SK-MEL-5 (cell line): ENCODE measurements around the gene PAK5. TPM values are rescaled to one million over a fixed set of nuclear protein-coding genes. Genes with fewer than 3 reads are reported as not detected.

Experiments used
- DNase-seq: peaks from one replicate; pipeline ENCODE4 v3.0.0-alpha.2; 2016; ENCODE audit warnings: low read depth, low spot score
- in situ Hi-C: cut with HindIII; loops from 2 replicates; pipeline ENCODE4 v1.10.0; 2016; ENCODE audit warnings: low sequenced_read_pairs, high pct_unique_total_duplicates, low pct_unique_long_range_greater_than_20kb
- total RNA-seq: library from RNA; depleted of rRNA; stranded (reverse); fragments of >200 nt; shearing (Covaris generic); gene quantifications from 2 replicates; pipeline ENCODE4 v1.2.3, GENCODE V29; 2014; rRNA removed

Gene PAK5
- total RNA-seq, 1 experiment from 2014 or later, result not detected

GRCh38 chr20:9503526-9504245, 335.2 kb downstream of the PAK5 start:
- in situ Hi-C loops, result no loop called here
- peak; percentile 25 for DNase-seq

GRCh38 chr20:9501473-9501872, 337.4 kb downstream of the PAK5 start:
- in situ Hi-C loops, result no loop called here
- DNase-seq, result no peak

- DNase-seq, result no peak
- in situ Hi-C loops, result no loop called here
These were observed 338.8 kb downstream of the PAK5 start for GRCh38 chr20:9500121-9500520.

DNA sequence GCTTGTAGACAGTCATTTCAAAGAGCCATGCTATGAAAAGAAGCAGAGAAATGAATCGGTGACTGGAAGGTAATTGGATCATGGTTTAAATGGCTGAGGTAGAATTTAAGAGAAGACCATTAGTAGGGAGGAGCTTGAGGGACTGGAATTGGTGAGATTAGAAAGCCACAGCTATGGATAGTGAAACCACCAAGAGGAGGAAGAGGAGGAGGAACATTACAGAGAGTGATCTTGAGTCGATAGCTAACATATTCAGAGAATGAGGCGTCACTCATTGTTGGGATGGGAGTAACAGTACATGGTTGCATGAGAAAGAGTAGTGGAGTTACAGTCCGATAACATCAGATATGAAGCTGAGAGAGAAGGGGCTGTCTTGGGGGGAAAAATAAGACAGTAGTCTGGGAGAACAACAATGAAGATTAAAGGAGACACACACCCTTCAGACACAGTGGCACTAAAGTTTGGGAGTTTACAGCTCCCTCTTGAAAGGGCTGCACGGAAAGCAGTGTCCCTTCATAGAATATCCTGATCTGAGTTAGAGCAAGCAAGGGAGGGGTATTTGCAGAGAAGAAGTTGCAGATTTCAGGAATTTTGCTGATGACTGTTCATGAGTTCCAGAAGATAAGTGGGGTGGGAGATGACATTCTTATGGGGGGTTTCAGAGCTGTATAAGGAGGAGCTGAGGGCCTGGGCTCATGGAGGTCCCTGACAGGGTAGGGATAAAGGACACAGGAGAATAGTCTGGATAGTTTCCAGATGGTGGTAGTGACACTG, 339.6 kb downstream of the PAK5 start:
- in situ Hi-C loops, result no loop called here
- DNase-seq, result no peak

GRCh38 chr20:9498322-9498721, 340.6 kb downstream of the PAK5 start:
- peak; percentile 11 for DNase-seq
- in situ Hi-C loops, result no loop called here

DNA sequence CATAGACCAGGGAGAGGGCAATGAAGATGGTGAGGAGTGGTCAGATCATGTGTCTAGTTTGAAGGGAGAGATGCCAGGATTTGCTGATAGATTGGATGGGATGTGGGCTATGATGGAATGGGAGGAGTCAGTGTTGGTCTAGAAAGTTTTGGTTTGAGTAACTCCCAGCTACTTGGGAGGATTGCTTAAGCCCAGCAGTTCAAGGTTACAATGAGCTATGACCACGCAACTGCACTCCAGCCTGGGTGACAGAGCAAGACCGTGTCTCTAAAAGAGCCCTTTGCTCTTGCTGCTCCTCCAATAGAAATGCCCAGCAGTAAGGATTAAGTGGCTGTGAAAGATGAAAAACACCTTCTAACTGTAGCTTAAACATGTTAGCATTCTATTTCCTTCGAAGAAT, 342.7 kb downstream of the PAK5 start:
- in situ Hi-C loops, result no loop called here
- no peak for DNase-seq

- in situ Hi-C loops, result no loop called here
These were observed 343.2 kb downstream of the PAK5 start for GRCh38 chr20:9495701-9496100.

GRCh38 chr20:9493803-9494202, 345.1 kb downstream of the PAK5 start:
- DNase-seq, result no peak
- in situ Hi-C loops, result no loop called here

More at GRCh38 chr20:9495701-9496100, 343.2 kb downstream of the PAK5 start:
- DNase-seq, result no peak

DNA sequence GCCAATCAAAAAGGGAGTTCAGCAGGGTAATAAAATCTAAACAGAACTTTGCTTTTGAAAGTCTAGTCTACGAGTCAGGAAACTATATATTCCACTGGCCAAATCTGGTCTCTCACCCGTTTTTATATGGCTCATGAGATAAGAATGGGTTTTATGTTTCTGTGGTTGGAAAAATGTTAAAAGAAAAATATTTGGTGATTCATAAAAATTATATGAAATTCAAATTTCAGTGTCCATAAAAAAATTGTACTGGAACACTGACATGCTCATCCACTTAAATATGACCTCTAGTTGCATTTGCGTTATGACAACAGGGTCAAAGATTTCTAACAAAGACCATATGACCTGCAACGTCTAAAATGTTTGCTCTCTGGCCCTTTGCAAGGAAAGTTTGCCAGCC, 346.8 kb downstream of the PAK5 start:
- DNase-seq, result no peak
- in situ Hi-C loops, result no loop called here

GRCh38 chr20:9491324-9491723, 347.6 kb downstream of the PAK5 start:
- in situ Hi-C loops, result no loop called here
- DNase-seq, result no peak

GRCh38 chr20:9490631-9491030, 348.2 kb downstream of the PAK5 start:
- in situ Hi-C loops, result no loop called here

DNA sequence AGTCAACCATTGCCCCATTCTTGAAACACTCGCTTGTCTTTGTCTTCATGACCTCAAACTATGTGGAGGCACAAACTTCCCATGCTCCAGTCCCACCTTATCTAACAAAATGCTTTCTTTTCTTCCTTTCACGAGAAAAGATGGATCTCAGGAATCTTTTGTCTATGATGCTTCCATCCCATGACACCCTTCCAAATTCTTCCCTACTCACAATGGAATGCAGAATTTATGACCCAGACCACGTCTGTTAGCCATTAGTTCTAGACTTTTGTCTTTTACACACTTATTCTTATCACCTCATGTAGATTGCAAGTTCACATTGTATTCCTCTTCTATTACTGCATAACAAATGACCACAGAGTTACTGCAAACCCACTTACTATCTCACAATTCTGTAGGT, 348.7 kb downstream of the PAK5 start:
- no peak for DNase-seq
- in situ Hi-C loops, result no loop called here

More at GRCh38 chr20:9490631-9491030, 348.2 kb downstream of the PAK5 start:
- no peak for DNase-seq

- in situ Hi-C loops, result no loop called here
- no peak for DNase-seq
These were observed 350.8 kb downstream of the PAK5 start for GRCh38 chr20:9488063-9488462.

Other genes with a start within 250 kb of the PAK5 start
- 1.4 and 2.8 TPM in 2 replicates for gene ANKEF1, start 195.9 kb upstream of the PAK5 start, total RNA-seq